IPS-NIHi7 (cell line): Measurements from ENCODE around the gene COL1A2.

Experiments
- DNase-seq: peaks from one replicate; pipeline ENCODE4 v3.0.0; 2012; ENCODE audit warnings: mixed read lengths; ENCODE audit errors: extremely low spot score

The COL1A2 gene

DNA sequence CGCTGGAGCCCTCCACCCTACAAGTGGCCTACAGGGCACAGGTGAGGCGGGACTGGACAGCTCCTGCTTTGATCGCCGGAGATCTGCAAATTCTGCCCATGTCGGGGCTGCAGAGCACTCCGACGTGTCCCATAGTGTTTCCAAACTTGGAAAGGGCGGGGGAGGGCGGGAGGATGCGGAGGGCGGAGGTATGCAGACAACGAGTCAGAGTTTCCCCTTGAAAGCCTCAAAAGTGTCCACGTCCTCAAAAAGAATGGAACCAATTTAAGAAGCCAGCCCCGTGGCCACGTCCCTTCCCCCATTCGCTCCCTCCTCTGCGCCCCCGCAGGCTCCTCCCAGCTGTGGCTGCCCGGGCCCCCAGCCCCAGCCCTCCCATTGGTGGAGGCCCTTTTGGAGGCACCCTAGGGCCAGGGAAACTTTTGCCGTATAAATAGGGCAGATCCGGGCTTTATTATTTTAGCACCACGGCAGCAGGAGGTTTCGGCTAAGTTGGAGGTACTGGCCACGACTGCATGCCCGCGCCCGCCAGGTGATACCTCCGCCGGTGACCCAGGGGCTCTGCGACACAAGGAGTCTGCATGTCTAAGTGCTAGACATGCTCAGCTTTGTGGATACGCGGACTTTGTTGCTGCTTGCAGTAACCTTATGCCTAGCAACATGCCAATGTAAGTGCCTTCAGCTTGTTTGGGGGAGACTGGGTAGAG is at the start of gene COL1A2:
COL1A2 (plus strand) TSS at position 459 of the 704 bp plus-strand sequence; CDS start at position 596, 137 bp downstream.
- peak; percentile 60 for DNase-seq

DNA sequence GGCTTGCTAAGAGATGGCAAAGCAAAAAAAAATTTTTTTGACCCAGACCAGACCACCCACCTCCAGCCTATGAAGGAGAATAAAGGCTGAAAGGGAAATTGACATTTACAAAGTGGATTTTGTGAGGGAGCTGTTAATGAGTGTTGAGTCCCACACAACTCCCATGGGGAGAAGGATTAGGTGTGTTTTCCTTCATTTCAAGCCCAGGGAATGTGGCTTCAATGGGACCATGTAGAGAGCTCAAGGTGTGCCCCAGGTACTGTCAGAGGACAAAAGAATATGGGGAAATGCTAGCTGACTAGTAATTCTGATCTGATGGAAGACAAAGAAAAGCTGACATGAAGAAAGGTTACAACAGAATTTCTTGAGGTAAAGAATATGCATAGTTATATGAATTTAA is 48.8 kb upstream of the COL1A2 start:
- DNase-seq: no peak

- no peak for DNase-seq
These were observed 46.6 kb upstream of the COL1A2 start for GRCh38 chr7:94348142-94348541.

DNA sequence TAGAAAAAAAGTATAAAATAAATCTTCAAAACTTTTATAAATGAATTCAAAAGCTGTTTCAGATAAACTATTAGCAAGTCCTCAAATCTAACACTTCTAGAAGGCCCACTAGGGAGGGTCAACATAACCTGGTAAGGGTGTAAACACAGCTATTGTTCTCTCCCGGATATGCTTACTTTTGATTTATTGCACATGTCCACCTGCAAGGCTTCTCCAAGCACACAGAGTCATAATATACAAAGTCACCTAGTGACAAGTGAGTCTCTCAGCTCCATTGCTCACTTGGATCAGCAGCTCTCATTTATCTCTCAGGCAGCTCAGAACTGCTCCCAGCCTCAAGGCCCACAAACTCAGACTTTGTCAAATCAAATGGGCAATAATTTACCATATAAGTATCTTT is 44.0 kb upstream of the COL1A2 start:
- no peak for DNase-seq

GRCh38 chr7:94351703-94352102 is 43.0 kb upstream of the COL1A2 start:
- no peak for DNase-seq

DNA sequence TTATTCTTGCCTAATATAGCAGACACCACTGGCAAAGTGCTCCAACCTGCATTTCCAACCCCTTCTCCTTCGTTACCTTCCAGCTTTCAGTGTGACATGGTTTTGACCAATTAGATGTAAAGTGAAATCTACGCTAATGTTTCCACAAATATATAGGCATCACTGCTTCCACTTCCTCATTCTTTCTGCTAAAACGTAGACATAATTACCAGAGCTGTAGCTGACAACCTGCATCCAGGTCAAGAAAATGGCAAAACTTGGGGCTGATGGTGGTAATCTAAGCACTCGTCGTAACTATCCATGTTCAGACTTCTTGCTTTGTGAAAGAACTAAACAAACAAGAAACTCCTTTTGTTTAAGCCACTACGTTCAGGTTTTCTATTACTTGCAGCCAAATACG is 41.8 kb upstream of the COL1A2 start:
- no peak for DNase-seq

DNA sequence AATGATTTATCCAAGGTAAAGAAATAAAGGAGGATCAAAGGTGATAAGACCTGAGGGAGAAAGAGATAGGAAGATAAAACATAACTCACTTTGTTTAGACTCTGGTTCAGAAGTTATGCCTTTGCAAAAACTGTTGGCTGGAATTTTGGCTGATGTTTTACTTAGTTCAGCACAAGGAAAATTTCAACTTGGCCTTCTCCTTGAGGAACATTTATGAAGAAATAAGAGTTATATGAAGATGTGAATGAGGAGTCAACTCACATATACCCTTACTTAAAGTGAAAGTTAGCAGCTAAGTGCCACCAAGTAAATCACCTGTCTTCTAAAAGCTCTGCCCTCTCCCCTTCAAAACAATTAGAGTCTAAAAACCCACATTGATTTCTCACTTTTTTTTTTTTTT is 39.7 kb upstream of the COL1A2 start:
- no peak for DNase-seq

GRCh38 chr7:94355454-94355853 is 39.2 kb upstream of the COL1A2 start:
- no peak for DNase-seq

GRCh38 chr7:94357076-94357475 is 37.6 kb upstream of the COL1A2 start:
- no peak for DNase-seq

- DNase-seq: no peak
These were observed 33.8 kb upstream of the COL1A2 start for GRCh38 chr7:94360926-94361325.

DNA sequence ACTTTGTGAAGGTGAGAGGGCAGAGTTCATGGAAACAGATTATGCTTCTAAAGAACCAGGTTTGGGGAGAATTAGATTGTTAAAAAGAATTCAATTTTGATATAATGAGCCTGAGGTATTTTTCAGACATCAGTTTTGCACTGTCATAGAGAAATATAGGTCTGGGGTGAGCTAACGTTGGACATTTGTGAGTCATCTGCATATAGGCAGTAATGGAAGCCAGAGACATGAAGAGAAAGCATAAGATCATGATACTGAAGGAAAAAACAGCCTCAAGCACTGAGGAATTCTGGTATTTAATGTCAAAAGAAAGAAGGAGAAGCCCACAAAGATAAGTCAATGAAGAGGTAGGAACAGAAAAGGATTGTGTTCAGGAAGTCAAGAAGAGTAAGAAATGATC is 32.4 kb upstream of the COL1A2 start:
- no peak for DNase-seq

- DNase-seq: no peak
These were observed 29.9 kb upstream of the COL1A2 start for GRCh38 chr7:94364816-94365215.

GRCh38 chr7:94366163-94366562 is 28.5 kb upstream of the COL1A2 start:
- no peak for DNase-seq

GRCh38 chr7:94366832-94367231 is 27.9 kb upstream of the COL1A2 start:
- no peak for DNase-seq

DNA sequence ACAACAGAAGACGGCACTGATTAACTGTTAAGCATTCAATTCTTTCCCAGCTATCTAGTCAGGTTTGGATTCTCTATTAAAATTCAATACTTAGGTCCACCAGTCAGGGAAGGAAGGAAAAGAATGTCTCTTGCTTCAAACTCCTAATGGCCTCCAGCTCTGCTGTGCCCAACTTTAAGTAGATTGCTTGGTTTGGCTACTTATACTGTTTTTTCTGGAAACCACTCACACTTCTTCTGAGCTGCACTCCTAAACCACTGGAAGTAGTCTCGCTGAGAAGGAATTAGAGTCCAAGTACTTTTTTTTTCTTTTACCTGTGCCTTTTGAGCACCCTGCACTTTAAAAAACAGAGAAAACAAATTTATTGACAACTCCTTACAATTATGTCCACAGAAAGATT is 26.7 kb upstream of the COL1A2 start:
- DNase-seq: no peak

DNA sequence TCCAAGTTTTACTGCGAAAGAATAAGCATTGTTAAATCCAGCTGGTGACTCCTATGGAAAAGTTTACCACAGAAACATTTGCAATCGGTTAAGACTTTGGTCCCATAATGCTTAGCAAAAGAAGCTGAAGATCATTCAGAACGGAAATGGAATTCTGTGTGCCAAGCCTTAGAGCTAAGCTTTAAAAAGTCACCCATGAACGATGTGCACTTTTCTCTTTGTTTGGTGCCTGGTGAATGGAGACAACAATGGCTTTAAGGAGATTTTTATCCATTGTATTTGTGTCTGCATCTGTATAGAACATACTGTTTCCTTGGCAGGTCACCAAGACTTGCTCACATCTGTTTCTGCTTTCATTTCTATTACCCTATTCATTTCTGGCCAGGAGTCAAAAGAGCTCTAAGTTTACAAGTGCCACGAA is 26.3 kb upstream of the COL1A2 start:
- no peak for DNase-seq

DNA sequence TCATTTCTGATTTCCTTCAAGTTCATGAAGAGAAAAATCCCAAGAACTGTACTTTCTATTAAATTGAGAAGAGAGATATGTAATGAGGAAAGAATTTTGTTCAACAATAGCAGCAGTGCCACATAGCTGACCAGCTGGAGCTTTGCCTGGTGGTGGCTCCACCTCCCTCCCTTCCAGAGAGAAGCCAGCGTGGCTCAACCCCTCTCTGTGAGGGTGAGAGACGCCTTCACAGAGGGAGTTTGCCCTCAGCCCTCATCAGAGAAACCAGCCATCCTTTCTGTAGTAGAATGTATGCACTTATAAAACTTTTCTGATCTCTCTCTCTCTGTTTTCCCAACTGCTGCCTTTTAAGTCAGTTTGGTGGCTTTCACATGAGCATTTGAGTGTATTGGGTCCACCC is 20.5 kb upstream of the COL1A2 start:
- peak; percentile 71 for DNase-seq

DNA sequence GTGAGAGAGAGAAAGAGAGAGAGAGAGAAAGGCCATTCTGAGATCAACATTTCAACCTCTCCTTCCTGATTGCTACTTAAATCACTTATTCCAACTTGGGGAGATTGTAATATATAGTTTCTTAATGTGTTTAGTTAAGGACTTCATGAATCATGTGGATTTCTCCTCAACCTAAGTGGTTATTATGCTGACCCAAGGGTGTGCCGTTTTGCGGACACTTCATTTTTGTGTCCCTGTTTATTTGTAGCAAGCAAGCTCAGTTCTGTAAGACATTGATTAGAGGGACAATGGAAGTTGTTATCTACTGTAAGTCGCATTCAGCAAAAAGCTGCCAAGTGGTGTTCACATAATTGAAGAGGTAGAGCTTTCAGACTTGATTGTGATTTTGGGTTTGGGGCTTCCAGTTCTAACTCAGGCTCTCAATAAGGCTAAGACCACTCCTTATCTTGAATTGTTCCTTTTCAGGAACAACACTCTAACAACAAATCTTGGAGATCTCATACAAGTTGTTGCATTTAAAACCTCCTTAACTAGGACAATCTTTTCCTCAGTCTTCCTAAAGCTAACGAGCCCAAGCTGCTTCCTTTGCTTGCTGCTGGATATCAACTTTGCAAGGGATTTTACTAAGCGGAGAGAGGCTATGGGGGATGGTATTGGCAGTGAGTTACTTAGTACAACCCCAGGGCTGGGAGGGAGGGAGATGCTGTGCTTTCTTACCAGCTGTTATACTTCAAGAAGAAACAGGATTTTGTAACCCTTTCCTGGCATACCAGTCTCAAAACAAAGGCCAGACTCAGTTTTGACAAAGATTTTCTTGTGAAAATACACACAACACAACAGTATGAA is 19.8 kb upstream of the COL1A2 start:
- peak; percentile 72 for DNase-seq

DNA sequence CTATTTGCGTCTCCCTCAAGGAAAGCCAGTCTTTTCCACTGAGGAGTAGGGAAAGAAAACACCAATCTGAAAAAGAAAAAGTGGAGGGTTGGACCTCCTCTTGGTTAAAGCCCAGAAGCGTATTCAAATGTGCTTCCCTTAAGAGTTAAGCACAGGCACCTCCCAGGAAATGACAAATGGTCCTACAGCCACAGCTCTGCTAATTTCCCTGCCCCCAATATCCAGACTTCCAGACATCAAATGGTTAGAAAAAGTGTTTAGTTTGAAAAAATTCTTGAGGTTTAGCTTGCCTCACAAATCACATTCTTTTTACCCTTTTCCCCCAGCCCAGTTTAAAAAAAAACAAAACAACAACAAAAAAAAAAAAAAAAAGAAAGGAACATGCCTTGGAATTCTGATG is 19.0 kb upstream of the COL1A2 start:
- DNase-seq: peak; percentile 51

GRCh38 chr7:94376281-94376680 is 18.4 kb upstream of the COL1A2 start:
- DNase-seq: no peak

- DNase-seq: no peak
These were observed 16.3 kb upstream of the COL1A2 start for GRCh38 chr7:94378356-94378755.

DNA sequence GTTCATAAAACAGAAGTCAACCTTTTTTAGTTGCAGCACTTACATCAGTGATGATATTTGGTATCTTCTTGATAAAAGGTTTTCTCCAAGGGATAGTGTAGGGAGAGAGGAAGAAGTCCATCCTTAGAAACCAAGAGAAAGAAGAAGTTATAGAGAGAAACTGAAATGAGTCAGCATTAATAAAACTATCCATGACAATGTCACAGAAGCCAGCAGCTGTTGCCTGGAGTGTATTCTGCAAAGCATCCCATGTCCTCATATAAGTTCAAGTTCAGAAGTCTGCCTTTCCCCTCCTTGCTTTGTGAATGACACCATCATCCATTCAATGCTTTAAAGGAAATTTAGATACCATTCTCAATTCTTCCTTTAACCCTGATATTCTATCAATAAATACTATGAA is 14.4 kb upstream of the COL1A2 start:
- no peak for DNase-seq

DNA sequence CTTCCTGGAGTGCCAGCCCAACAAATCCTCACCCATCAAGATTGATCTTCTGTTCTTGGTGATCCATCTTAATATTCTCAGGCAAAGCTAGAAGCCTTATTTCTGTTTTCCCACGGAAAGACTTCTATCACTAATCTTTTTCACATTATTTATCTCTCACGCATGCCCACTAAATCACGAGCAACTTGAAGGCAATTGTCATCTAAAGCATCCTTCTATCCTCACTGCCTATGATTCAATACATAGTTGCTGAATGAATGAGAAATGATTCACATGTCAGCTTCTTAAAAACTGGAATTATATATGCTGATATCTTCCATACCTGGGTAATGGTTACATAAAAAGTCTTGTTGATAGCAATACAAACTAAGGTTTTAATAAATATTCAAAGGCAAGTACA is 12.6 kb upstream of the COL1A2 start:
- DNase-seq: no peak
